KMS-11 (cell line): ENCODE data around the gene TOMM20.

Source experiments
- H2AFZ ChIP-seq: fragments of 200-600 bp; sonication (generic); 2 replicates; pipeline ENCODE4 v1.6.1; 2016; ENCODE audit warnings: antibody characterized with exemption, mixed run types, low read depth
- H3K27ac ChIP-seq: fragments of 200-600 bp; sonication (generic); 2 replicates; pipeline ENCODE4 v1.6.1; 2016; ENCODE audit warnings: mild to moderate bottlenecking, mixed run types
- H3K27me3 ChIP-seq: fragments of 200-600 bp; sonication (generic); 2 replicates; pipeline ENCODE4 v1.6.1; 2017; ENCODE audit warnings: mild to moderate bottlenecking, low read depth, mixed run types, moderate library complexity; ENCODE audit not compliant: insufficient read depth
- H3K36me3 ChIP-seq: fragments of 200-600 bp; sonication (generic); 2 replicates; pipeline ENCODE4 v1.6.1; 2017; ENCODE audit warnings: mild to moderate bottlenecking, mixed run types; ENCODE audit not compliant: insufficient read depth
- H3K4me1 ChIP-seq: fragments of 200-600 bp; sonication (generic); 2 replicates; pipeline ENCODE4 v1.6.1; 2016; ENCODE audit warnings: mild to moderate bottlenecking, low read depth, mixed run types; ENCODE audit not compliant: poor library complexity, severe bottlenecking
- H3K4me2 ChIP-seq: fragments of 200-600 bp; sonication (generic); 2 replicates; pipeline ENCODE4 v1.7.0; 2016; ENCODE audit warnings: mild to moderate bottlenecking, mixed run types
- H3K4me3 ChIP-seq: fragments of 200-600 bp; sonication (generic); IDR thresholded peaks from 2 replicates; pipeline ENCODE4 v1.6.1; 2017; ENCODE audit warnings: low read depth, low read length, mixed read lengths; ENCODE audit not compliant: insufficient read depth
- H3K79me2 ChIP-seq: fragments of 200-600 bp; sonication (generic); 2 replicates; pipeline ENCODE4 v1.6.1; 2016; ENCODE audit warnings: low read depth, mixed run types; ENCODE audit not compliant: insufficient read depth
- H3K9ac ChIP-seq: fragments of 200-600 bp; sonication (generic); 2 replicates; pipeline ENCODE4 v1.6.1; 2016; ENCODE audit warnings: mild to moderate bottlenecking, mixed run types
- H4K20me1 ChIP-seq: fragments of 200-600 bp; sonication (generic); 2 replicates; pipeline ENCODE4 v1.6.1; 2016; ENCODE audit warnings: mild to moderate bottlenecking, mixed run types; ENCODE audit not compliant: insufficient read depth
- TF ChIP-seq, protein P1 (sequence below): fragments of 200-600 bp; sonication (generic); conservative IDR thresholded peaks from 2 replicates; pipeline ENCODE4 v1.6.1; 2017; ENCODE audit warnings: low read depth, mild to moderate bottlenecking, antibody characterized with exemption, low read length, moderate library complexity, mixed read lengths

TOMM20 gene

GRCh38 chr1:235127203-235127602 is 1.4 kb downstream of the TOMM20 start:
- H3K27me3 ChIP-seq = no peaks in the 10 kb centered on the region
- H2AFZ ChIP-seq = no peak overlapping the region
- TF ChIP-seq, protein P1, sequence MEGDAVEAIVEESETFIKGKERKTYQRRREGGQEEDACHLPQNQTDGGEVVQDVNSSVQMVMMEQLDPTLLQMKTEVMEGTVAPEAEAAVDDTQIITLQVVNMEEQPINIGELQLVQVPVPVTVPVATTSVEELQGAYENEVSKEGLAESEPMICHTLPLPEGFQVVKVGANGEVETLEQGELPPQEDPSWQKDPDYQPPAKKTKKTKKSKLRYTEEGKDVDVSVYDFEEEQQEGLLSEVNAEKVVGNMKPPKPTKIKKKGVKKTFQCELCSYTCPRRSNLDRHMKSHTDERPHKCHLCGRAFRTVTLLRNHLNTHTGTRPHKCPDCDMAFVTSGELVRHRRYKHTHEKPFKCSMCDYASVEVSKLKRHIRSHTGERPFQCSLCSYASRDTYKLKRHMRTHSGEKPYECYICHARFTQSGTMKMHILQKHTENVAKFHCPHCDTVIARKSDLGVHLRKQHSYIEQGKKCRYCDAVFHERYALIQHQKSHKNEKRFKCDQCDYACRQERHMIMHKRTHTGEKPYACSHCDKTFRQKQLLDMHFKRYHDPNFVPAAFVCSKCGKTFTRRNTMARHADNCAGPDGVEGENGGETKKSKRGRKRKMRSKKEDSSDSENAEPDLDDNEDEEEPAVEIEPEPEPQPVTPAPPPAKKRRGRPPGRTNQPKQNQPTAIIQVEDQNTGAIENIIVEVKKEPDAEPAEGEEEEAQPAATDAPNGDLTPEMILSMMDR = no peak
- H3K27ac ChIP-seq = peak overlapping the region; percentile 79; the same call in 1 of the 2 replicates
- peaks cover 46% of the 10 kb centered on the region for H3K4me1 ChIP-seq
- peak overlapping the region; percentile 94; the same call in 1 of the 2 replicates for H3K9ac ChIP-seq
- peak overlapping the region; percentile 95 for H3K4me3 ChIP-seq
- peak overlapping the region; percentile 97 for H3K4me2 ChIP-seq
- peaks cover 17% of the 10 kb centered on the region; the same call in 1 of the 2 replicates for H3K36me3 ChIP-seq
- peaks cover 41% of the 10 kb centered on the region for H4K20me1 ChIP-seq
- peaks cover 64% of the 10 kb centered on the region for H3K79me2 ChIP-seq

- Histone ChIP-seq H3K9ac (no peak overlapping the region), H3K36me3 (peaks cover 25% of the 10 kb centered on the region; the same call in 1 of the 2 replicates), H3K4me2 (no peak overlapping the region), H3K27me3 (no peaks in the 10 kb centered on the region), H3K27ac (no peak overlapping the region), H2AFZ (no peak overlapping the region), H3K79me2 (peaks cover 89% of the 10 kb centered on the region), H3K4me3 (no peak overlapping the region), H4K20me1 (peaks cover 47% of the 10 kb centered on the region), H3K4me1 (peaks cover 44% of the 10 kb centered on the region)
- TF ChIP-seq, protein P1 = no peak
Measured at GRCh38 chr1:235124665-235125064, 4.0 kb downstream of the TOMM20 start.

DNA sequence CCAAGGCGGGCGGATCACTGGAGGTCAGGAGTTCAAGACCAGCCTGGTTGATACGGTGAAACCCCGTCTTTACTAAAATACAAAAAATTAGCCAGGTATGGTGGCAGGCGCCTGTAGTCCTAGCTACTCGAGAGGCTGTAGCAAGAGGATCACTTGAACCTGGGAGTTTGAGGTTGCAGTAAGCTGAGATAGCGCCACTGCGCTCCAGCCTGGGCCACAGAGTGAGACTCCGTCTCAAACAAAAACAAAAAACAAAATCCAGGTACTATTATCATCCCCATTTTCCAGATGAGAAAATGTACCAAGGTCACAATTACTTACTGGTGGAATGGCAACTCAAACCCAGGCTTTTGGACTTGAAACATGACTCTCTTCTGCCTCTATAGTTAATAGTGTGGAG is 4.5 kb downstream of the TOMM20 start:
- H2AFZ ChIP-seq = no peak overlapping the region
- H3K4me1 ChIP-seq = peaks cover 39% of the 10 kb centered on the region
- H3K27me3 ChIP-seq = no peaks in the 10 kb centered on the region
- H3K4me3 ChIP-seq = no peak overlapping the region
- TF ChIP-seq, protein P1 = no peak
- H3K36me3 ChIP-seq = peaks cover 30% of the 10 kb centered on the region; the same call in 1 of the 2 replicates
- no peak overlapping the region for H3K4me2 ChIP-seq
- H3K27ac ChIP-seq = no peak overlapping the region
- H3K9ac ChIP-seq = no peak overlapping the region
- H4K20me1 ChIP-seq = peaks cover 47% of the 10 kb centered on the region
- peaks cover 93% of the 10 kb centered on the region for H3K79me2 ChIP-seq

DNA sequence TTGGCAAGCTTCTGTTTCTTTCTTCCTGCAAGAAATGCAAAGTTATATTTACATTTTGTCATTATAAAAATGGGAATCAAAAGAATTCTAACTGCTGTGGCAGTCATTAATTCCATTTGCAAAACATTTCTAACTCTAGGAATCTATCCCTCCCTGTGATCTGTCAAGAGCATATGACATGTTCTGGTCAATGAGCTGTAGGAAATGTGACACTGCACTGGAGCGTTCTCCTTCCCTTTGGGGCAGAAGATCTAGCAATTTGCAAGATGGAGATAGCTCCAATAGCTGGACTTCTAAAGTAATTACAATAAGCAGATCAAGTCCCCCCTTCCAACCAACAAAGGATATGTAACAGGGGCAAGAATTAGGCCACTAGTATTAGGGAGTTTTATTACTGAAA is 6.3 kb downstream of the TOMM20 start:
- H3K4me3 ChIP-seq = no peak overlapping the region
- no peak overlapping the region for H3K27ac ChIP-seq
- peaks cover 36% of the 10 kb centered on the region; the same call in 1 of the 2 replicates for H3K36me3 ChIP-seq
- no peak overlapping the region for H2AFZ ChIP-seq
- H3K4me2 ChIP-seq = no peak overlapping the region
- H3K79me2 ChIP-seq = peaks cover 95% of the 10 kb centered on the region
- peaks cover 47% of the 10 kb centered on the region for H4K20me1 ChIP-seq
- H3K27me3 ChIP-seq = no peaks in the 10 kb centered on the region
- no peak overlapping the region for H3K9ac ChIP-seq
- TF ChIP-seq, protein P1 = no peak
- H3K4me1 ChIP-seq = peaks cover 35% of the 10 kb centered on the region
